ENCODE measurements around the gene RPS18. TPM values are rescaled to one million over a fixed set of nuclear protein-coding genes. Genes with fewer than 3 reads are reported as not detected.
A peak's percentile ranks its signal among the peaks of the same experiment; 100 is the strongest.

RPS18 gene
- total and polyA plus RNA-seq, 2 of the 13 experiments (the other 11 are each of a cell fraction or from before 2014, with no cell fraction given), result 3,896 to 5,806 TPM

DNA sequence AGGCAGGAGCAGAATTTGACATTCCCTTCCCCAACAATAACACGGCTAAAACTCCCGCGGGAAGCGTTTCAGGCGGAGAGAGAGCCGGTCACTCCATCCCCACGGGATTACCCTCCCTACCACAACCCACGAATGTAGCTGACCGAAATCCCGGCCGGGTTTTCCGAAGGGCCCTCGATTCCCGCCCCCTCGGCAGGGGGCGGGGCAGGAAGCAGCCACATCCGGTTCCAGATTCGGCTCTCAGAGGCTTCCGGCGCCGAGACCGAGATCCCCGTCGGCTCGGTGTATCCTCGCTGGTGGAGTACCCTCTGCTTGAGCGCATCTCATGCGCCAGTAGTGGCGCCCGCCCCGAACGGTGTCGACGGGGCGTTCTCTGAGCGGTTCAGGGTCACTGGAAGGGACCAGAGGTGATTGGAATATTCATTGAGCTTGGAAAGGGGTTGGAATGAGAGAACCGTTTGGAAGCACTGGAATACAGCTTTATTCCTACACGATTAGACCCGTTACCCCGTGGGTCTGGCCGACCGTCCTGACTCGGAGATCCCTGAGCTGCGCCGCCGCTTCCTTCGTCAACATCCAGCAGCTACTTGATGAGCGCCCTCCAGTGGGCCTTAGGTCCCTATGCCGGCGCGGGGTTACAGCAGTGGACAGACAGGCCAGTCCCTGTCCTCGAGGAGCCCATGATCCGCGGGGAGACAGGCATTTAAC lies 27.5 kb downstream of the RPS18 start (continued):
- TF ChIP-seq, protein P1, sequence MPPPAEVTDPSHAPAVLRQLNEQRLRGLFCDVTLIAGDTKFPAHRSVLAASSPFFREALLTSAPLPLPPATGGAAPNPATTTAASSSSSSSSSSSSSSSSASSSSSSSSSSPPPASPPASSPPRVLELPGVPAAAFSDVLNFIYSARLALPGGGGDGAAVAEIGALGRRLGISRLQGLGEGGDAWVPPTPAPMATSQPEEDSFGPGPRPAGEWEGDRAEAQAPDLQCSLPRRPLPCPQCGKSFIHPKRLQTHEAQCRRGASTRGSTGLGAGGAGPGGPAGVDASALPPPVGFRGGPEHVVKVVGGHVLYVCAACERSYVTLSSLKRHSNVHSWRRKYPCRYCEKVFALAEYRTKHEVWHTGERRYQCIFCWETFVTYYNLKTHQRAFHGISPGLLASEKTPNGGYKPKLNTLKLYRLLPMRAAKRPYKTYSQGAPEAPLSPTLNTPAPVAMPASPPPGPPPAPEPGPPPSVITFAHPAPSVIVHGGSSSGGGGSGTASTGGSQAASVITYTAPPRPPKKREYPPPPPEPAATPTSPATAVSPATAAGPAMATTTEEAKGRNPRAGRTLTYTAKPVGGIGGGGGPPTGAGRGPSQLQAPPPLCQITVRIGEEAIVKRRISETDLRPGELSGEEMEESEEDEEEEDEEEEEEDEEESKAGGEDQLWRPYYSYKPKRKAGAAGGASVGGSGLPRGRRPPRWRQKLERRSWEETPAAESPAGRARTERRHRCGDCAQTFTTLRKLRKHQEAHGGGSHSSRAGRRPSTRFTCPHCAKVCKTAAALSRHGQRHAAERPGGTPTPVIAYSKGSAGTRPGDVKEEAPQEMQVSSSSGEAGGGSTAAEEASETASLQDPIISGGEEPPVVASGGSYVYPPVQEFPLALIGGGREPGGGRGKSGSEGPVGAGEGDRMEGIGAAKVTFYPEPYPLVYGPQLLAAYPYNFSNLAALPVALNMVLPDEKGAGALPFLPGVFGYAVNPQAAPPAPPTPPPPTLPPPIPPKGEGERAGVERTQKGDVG (CRISPR knock-in tag; IDR thresholded peaks at IDR 0.05; ENCODE audit: borderline replicate concordance), result no peak
- TF ChIP-seq, protein P2, sequence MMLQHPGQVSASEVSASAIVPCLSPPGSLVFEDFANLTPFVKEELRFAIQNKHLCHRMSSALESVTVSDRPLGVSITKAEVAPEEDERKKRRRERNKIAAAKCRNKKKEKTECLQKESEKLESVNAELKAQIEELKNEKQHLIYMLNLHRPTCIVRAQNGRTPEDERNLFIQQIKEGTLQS (CRISPR knock-in tag; IDR thresholded peaks at IDR 0.05), result no peak; the same call in none of the 2 replicates
- peak; percentile 64 for TF ChIP-seq SP2 (CRISPR knock-in tag; IDR thresholded peaks at IDR 0.05)
- TF ChIP-seq RORA (CRISPR knock-in tag; IDR thresholded peaks at IDR 0.05), result no peak
- peak; percentile 16; the same call in 1 of the 2 replicates for TF ChIP-seq ZNF33A (CRISPR knock-in tag; IDR thresholded peaks at IDR 0.05; ENCODE audit: borderline replicate concordance)
- TF ChIP-seq, protein P3, sequence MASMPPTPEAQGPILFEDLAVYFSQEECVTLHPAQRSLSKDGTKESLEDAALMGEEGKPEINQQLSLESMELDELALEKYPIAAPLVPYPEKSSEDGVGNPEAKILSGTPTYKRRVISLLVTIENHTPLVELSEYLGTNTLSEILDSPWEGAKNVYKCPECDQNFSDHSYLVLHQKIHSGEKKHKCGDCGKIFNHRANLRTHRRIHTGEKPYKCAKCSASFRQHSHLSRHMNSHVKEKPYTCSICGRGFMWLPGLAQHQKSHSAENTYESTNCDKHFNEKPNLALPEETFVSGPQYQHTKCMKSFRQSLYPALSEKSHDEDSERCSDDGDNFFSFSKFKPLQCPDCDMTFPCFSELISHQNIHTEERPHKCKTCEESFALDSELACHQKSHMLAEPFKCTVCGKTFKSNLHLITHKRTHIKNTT (CRISPR knock-in tag; IDR thresholded peaks at IDR 0.05), result no peak
- TF ChIP-seq ZNF430 (CRISPR knock-in tag; IDR thresholded peaks at IDR 0.05), result peak; percentile 73
- TF ChIP-seq ZNF781 (CRISPR knock-in tag; IDR thresholded peaks at IDR 0.05; ENCODE audit: borderline replicate concordance, not compliant biosample characterization), result peak; percentile 73
- peak; percentile 58 for TF ChIP-seq ZNF101 (CRISPR knock-in tag; IDR thresholded peaks at IDR 0.05; ENCODE audit: borderline replicate concordance, low read depth)
- TF ChIP-seq CENPT (CRISPR knock-in tag; IDR thresholded peaks at IDR 0.05; ENCODE audit: low read depth), result no peak; the same call in 1 of the 2 replicates
- peak; percentile 76 for TF ChIP-seq CBFB (CRISPR knock-in tag; IDR thresholded peaks at IDR 0.05)
- TF ChIP-seq ELF3 (CRISPR knock-in tag; IDR thresholded peaks at IDR 0.05), result peak; percentile 82
- no peak; the same call in 1 of the 2 replicates for TF ChIP-seq ZNF672 (CRISPR knock-in tag; IDR thresholded peaks at IDR 0.05)
- no peak for TF ChIP-seq ZNF382 (CRISPR knock-in tag; IDR thresholded peaks at IDR 0.05; ENCODE audit: borderline replicate concordance)
- 0 out of 2 replicates have a peak, but pooled peaks have one; percentile 16 for TF ChIP-seq ZNF550 (CRISPR knock-in tag; IDR thresholded peaks at IDR 0.05; ENCODE audit: borderline replicate concordance)
- peak; percentile 88 to 95 for TF ChIP-seq POLR2A (IDR thresholded peaks at IDR 0.05; ENCODE audit: insufficient read depth in 1 of 2, low read depth in 2 of 2, low read length in 2 of 2)
- no peak for TF ChIP-seq KDM4B (CRISPR knock-in tag; IDR thresholded peaks at IDR 0.05)
- no peak; the same call in 1 of the 2 replicates for TF ChIP-seq MIER2 (CRISPR knock-in tag; IDR thresholded peaks at IDR 0.05)
- TF ChIP-seq ZNF746 (CRISPR knock-in tag; IDR thresholded peaks at IDR 0.05), result peak; percentile 39; the same call in 1 of the 2 replicates
- no peak for TF ChIP-seq MAFK (conservative IDR thresholded peaks at IDR 0.05 in 1 of 2, IDR thresholded peaks at IDR 0.05 in 1 of 2; ENCODE audit: low read length in 2 of 2)
- TF ChIP-seq, protein P4, sequence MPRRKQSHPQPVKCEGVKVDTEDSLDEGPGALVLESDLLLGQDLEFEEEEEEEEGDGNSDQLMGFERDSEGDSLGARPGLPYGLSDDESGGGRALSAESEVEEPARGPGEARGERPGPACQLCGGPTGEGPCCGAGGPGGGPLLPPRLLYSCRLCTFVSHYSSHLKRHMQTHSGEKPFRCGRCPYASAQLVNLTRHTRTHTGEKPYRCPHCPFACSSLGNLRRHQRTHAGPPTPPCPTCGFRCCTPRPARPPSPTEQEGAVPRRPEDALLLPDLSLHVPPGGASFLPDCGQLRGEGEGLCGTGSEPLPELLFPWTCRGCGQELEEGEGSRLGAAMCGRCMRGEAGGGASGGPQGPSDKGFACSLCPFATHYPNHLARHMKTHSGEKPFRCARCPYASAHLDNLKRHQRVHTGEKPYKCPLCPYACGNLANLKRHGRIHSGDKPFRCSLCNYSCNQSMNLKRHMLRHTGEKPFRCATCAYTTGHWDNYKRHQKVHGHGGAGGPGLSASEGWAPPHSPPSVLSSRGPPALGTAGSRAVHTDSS (CRISPR knock-in tag; conservative IDR thresholded peaks at IDR 0.05), result no peak; the same call in 1 of the 2 replicates
- peak; percentile 62; the same call in 1 of the 2 replicates for TF ChIP-seq ZIK1 (CRISPR knock-in tag; IDR thresholded peaks at IDR 0.05; ENCODE audit: borderline replicate concordance, low read depth)
- TF ChIP-seq ZNF10 (CRISPR knock-in tag; IDR thresholded peaks at IDR 0.05; ENCODE audit: borderline replicate concordance, low read depth), result no peak
- TF ChIP-seq ZBTB7A (CRISPR knock-in tag; IDR thresholded peaks at IDR 0.05), result peak; percentile 90

Measured in HepG2 (cell line).